ENCODE measurements around the gene PABPN1L. TPM values are rescaled to one million over a fixed set of nuclear protein-coding genes. Genes with fewer than 3 reads are reported as not detected.

PABPN1L gene
- total and polyA plus RNA-seq, 9 of the 15 experiments (the other 6 are each of a cell fraction or from before 2014, with no cell fraction given), result 0.11 to 0.32 TPM; not detected in 7

GRCh38 chr16:88856828-88857727 is 9.4 kb downstream of the PABPN1L start, which contains the start of the genes GALNS and TRAPPC2L (continued):
- peak; percentile 68 for TF ChIP-seq RBBP5 (IDR thresholded peaks at IDR 0.05; ENCODE audit: borderline replicate concordance, insufficient read depth, low read length, poor library complexity, severe bottlenecking)
- TF ChIP-seq IRF1 (CRISPR knock-in tag; IDR thresholded peaks at IDR 0.05; ENCODE audit: borderline replicate concordance), result no peak
- TF ChIP-seq HMGXB4 (CRISPR knock-in tag; IDR thresholded peaks at IDR 0.05), result 0 out of 2 replicates have a peak, but pooled peaks have one; percentile 53
- 0 out of 2 replicates have a peak, but pooled peaks have one; percentile 21 for TF ChIP-seq SMAD4 (CRISPR knock-in tag; conservative IDR thresholded peaks at IDR 0.05)
- peak in 1 of 2 experiments; percentile 96; a peak in 2 of 4 replicates for TF ChIP-seq HDAC1 (IDR thresholded peaks at IDR 0.05)
- TF ChIP-seq CSDE1 (IDR thresholded peaks at IDR 0.05), result peak in 1 of 2 experiments; percentile 80; a peak in 1 of 4 replicates
- no peak for TF ChIP-seq CBX3 (IDR thresholded peaks at IDR 0.05; ENCODE audit: borderline replicate concordance in 1 of 2, low read length in 2 of 2)
- peak; percentile 78 for TF ChIP-seq POLR2A (conservative IDR thresholded peaks at IDR 0.05)
- 0 out of 2 replicates have a peak, but pooled peaks have one; percentile 17 for TF ChIP-seq ILF3 (IDR thresholded peaks at IDR 0.05; ENCODE audit: borderline replicate concordance)
- TF ChIP-seq CHD1 (IDR thresholded peaks at IDR 0.05; ENCODE audit: low read length), result peak; percentile 12
- peak; percentile 99 for TF ChIP-seq TFAP4 (CRISPR knock-in tag; IDR thresholded peaks at IDR 0.05; ENCODE audit: borderline replicate concordance)
- TF ChIP-seq VEZF1 (CRISPR knock-in tag; IDR thresholded peaks at IDR 0.05), result peak; percentile 50; the same call in 1 of the 2 replicates
- peak in 1 of 3 experiments; percentile 55; a peak in 1 of 6 replicates for TF ChIP-seq ZBTB11 (CRISPR knock-in tag; IDR thresholded peaks at IDR 0.05)
- no peak for TF ChIP-seq CEBPG (CRISPR knock-in tag; IDR thresholded peaks at IDR 0.05)
- no peak for TF ChIP-seq CEBPG (tag; conservative IDR thresholded peaks at IDR 0.05 in 1 of 2, IDR thresholded peaks at IDR 0.05 in 1 of 2)
- TF ChIP-seq ELF1 (tag; IDR thresholded peaks at IDR 0.05), result peak; percentile 76

Data from K562 (cell line).